Neural cell (in vitro differentiated cells): Measurements from ENCODE around the gene MIOS.

ENCODE experiments used
- EP300 ChIP-seq: fragments of 450-650 bp; conservative IDR thresholded peaks from 2 replicates; pipeline ENCODE4 v1.6.1; 2014; ENCODE audit warnings: antibody characterized with exemption, mild to moderate bottlenecking, moderate library complexity; ENCODE audit not compliant: poor library complexity, severe bottlenecking
- EZH2 ChIP-seq: fragments of 200-600, 300-800 bp; shearing (Covaris generic), sonication (generic); IDR thresholded peaks from 2 replicates; pipeline ENCODE4 v1.6.1; 2014; ENCODE audit warnings: antibody characterized with exemption, low read length, borderline replicate concordance, mild to moderate bottlenecking; ENCODE audit not compliant: insufficient read depth, poor library complexity, severe bottlenecking
- POLR2AphosphoS5 ChIP-seq: IDR thresholded peaks from 2 replicates; pipeline ENCODE4 v1.6.1; 2012
- RAD21 ChIP-seq: fragments of 450-650 bp; conservative IDR thresholded peaks from 2 replicates; pipeline ENCODE4 v1.6.1; 2014; ENCODE audit warnings: antibody characterized with exemption, mild to moderate bottlenecking, moderate library complexity
- SMC3 ChIP-seq: fragments of 450-650 bp; conservative IDR thresholded peaks from 2 replicates; pipeline ENCODE4 v1.6.1; 2014; ENCODE audit warnings: antibody characterized with exemption, mild to moderate bottlenecking, moderate library complexity; ENCODE audit not compliant: poor library complexity
- TAF1 ChIP-seq: IDR thresholded peaks from 2 replicates; pipeline ENCODE4 v1.6.1; 2012; ENCODE audit warnings: low read depth
- TF ChIP-seq, protein P1 (sequence below): fragments of 450-650 bp; IDR thresholded peaks from 2 replicates; pipeline ENCODE4 v1.5.1; 2014; ENCODE audit warnings: antibody characterized with exemption, mild to moderate bottlenecking, moderate library complexity; ENCODE audit not compliant: poor library complexity, severe bottlenecking

DNA sequence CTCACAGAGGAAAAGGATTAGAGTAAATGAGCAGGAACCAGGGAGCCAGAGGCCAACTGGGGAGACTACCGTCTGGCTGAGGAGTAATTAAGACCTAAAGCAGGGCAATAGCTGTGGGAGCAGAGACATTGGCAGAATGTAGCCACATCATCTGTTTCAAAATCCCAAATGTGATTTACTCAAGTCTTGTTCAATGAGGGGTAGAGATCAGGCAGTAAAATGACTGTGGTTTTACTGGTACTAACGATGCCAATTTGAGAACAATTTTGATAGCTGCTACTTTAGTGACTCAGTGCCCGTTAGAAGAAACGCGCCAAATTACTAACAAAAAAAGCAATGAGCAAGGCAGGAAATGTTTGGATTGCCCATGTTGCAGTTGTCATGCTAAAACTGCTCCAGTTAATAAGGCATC lies 12.7 kb upstream of the MIOS start:
- TF ChIP-seq, protein P1, sequence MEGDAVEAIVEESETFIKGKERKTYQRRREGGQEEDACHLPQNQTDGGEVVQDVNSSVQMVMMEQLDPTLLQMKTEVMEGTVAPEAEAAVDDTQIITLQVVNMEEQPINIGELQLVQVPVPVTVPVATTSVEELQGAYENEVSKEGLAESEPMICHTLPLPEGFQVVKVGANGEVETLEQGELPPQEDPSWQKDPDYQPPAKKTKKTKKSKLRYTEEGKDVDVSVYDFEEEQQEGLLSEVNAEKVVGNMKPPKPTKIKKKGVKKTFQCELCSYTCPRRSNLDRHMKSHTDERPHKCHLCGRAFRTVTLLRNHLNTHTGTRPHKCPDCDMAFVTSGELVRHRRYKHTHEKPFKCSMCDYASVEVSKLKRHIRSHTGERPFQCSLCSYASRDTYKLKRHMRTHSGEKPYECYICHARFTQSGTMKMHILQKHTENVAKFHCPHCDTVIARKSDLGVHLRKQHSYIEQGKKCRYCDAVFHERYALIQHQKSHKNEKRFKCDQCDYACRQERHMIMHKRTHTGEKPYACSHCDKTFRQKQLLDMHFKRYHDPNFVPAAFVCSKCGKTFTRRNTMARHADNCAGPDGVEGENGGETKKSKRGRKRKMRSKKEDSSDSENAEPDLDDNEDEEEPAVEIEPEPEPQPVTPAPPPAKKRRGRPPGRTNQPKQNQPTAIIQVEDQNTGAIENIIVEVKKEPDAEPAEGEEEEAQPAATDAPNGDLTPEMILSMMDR: no peak
- TF ChIP-seq POLR2AphosphoS5: no peak
- TF ChIP-seq EZH2: no peak
- no peak for TF ChIP-seq TAF1
- no peak for TF ChIP-seq SMC3
- TF ChIP-seq RAD21: no peak
- TF ChIP-seq EP300: no peak
